Sigmoid colon (tissue), 4 donors: Measurements from ENCODE around the gene KNDC1.

ENCODE experiments used
- EP300 ChIP-seq, 4 donors: sonication (generic); formaldehyde crosslinking; IDR thresholded peaks; one replicate each; pipeline ENCODE4 v1.6.1; 2017; ENCODE audit warnings: antibody characterized with exemption in 4 of 4
- TF ChIP-seq, protein P1 (sequence below), 4 experiments: fragments of 450-650 bp in 3 of 4; fragments of 200-600 bp in 1 of 4; IDR thresholded peaks; one replicate each; pipeline ENCODE4 v1.5.1; 2016 to 2019; ENCODE audit warnings: antibody characterized with exemption in 4 of 4, mild to moderate bottlenecking in 3 of 4, moderate library complexity in 2 of 4

DNA sequence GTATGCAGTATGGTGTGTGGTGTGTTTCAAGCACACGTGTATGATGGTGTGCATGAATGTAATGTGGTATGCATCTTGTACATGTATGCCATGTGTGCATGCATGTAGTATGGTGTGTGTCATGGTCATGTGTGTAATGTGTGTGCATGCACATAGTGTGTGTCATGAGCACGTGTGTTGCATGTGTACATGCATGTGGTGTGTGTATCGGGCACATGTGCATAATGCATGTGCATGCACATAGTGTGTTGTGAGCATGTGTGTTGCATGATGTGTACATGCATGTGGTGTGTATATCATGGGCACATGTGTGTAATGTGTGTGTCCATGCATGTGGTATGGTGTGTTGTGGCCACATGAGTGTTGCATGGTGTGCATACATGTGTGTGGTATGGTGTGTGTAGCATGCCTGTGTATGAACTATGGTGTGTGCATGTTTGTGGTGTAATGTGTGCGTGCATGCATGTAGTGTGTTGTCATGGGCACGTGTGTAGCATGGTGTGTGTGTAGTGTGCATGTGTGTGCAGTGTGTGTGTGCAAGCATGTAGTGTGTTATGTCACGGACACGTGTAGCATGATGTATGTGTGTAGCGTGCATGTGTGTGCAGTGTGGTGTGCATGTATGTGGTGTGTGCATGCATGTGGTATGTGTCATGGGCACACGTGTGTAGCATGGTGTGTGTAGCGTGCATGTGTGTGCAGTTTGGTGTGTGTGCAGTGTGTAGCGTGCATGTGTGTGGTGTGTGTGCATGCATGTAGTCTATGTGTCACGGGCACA, 17.6 kb downstream of the KNDC1 start:
- TF ChIP-seq, protein P1, sequence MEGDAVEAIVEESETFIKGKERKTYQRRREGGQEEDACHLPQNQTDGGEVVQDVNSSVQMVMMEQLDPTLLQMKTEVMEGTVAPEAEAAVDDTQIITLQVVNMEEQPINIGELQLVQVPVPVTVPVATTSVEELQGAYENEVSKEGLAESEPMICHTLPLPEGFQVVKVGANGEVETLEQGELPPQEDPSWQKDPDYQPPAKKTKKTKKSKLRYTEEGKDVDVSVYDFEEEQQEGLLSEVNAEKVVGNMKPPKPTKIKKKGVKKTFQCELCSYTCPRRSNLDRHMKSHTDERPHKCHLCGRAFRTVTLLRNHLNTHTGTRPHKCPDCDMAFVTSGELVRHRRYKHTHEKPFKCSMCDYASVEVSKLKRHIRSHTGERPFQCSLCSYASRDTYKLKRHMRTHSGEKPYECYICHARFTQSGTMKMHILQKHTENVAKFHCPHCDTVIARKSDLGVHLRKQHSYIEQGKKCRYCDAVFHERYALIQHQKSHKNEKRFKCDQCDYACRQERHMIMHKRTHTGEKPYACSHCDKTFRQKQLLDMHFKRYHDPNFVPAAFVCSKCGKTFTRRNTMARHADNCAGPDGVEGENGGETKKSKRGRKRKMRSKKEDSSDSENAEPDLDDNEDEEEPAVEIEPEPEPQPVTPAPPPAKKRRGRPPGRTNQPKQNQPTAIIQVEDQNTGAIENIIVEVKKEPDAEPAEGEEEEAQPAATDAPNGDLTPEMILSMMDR (IDR thresholded peaks at IDR 0.05), result no peak
- no peak for TF ChIP-seq EP300 (IDR thresholded peaks at IDR 0.05)
